ENCODE measurements around the gene RMND1.
"Not testable (repeated sequence)": the region's sequence is repeated elsewhere in the genome, so short reads cannot be mapped to it uniquely, and the experiment has no call there.

RMND1 gene

DNA sequence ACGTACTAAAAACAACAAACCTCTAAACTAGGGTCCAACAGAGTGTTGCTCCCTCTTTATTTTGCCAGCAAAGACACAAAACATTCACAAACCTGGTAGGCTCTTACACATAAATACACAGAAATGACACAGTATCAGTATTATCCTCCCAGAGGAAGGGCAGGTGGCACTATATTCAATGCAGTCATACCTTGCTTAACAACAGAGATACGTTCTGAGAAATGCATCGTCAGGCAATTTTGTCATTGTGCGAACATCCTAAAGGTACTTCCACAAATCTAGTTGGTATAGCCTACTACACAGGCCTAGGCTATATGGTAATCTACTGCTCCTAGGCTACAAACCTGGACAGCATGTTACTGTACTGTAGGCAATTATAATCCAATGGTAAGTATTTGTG, 70.2 kb downstream of the RMND1 start:
- DNase-seq: no peak

GRCh38 chr6:151380848-151381205, 71.1 kb downstream of the RMND1 start:
- no peak for DNase-seq

DNA sequence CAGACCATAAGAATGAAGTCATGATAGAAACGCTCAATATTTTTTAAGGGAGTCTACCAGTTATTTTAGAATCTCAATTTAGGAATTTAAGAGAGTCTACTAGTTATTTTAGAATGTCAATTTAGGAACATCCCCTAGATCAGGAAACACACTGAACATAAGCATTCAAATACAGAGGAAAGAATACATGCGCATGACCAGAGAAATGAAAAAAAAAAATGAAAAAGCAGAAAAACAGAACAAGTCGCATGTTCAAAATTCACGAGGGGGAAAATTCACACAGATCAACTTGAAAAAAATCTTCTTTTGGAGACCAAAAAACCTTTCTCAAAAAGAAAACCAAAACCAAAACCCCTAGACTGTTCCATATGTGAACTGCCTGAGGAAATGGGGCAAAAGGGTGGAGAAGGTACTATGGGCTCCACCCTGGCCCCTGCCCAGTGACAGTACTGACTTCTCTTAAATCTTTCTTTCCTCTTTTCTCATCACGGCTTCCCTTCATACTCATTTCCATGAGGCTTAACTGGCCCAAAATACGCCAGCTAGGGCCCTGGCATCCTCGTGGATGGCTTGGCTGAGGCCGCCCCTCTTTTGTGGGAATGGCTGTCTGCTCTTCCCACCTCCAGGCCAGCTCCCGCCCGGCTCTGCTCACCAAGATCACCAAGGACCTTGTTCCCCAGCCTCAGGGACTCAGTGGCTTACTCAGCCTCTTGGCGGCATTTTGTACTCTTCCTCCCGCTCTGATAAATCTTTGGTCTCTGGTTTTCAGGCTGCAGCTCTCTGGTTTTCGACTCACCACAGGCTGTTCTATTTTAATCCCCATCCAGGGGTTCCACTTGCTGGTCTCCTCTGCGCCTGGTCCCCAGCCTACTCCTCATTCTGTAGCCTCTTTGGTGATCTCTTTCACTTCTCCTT, 71.7 kb downstream of the RMND1 start:
- no peak for DNase-seq

DNA sequence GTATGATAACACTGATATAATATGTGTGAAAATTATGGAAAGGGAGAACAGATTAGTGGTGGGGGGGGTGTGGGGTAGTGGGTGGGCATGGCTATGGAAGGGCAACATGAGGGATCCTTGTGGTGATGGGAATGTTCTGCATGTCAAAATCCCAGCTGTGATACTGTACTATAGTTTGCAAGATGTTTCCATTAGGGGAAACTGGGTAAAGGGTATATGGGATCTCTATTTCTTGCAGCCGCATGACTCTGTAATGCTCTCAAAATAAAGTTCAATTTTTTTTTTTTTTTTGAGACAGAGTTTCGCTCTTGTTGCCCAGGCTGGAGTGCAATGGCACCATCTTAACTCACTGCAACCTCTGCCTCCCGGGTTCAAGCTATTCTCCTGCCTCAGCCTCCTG, 74.8 kb downstream of the RMND1 start:
- DNase-seq: no peak

DNA sequence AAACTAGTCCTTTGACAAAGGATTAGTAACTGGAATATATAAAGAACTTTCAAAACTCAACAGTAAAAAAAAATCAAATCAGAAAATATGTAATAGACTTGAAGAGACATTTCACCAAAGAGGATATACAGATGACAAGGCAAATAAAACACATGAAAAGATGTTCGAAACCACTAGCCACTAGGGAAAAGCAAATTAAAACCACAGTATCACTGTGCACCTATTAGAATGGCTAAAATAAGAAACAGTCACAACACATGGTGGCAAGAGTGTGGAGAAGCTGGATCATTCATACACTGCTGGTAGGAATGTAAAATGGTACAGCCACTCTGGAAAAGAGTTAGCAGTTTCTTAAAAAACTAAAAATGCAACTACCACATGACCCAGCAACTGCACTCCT, 75.5 kb downstream of the RMND1 start:
- no peak for DNase-seq

GRCh38 chr6:151375833-151376232, 76.1 kb downstream of the RMND1 start:
- DNase-seq: no peak

GRCh38 chr6:151374036-151374683, 77.8 kb downstream of the RMND1 start:
- peak in 1 of 2 experiments; percentile 36 for DNase-seq

GRCh38 chr6:151372164-151372563, 79.8 kb downstream of the RMND1 start:
- DNase-seq: no peak

- peak in 1 of 2 experiments; percentile 26 for DNase-seq
Observed at GRCh38 chr6:151370509-151371078, 81.3 kb downstream of the RMND1 start.

DNA sequence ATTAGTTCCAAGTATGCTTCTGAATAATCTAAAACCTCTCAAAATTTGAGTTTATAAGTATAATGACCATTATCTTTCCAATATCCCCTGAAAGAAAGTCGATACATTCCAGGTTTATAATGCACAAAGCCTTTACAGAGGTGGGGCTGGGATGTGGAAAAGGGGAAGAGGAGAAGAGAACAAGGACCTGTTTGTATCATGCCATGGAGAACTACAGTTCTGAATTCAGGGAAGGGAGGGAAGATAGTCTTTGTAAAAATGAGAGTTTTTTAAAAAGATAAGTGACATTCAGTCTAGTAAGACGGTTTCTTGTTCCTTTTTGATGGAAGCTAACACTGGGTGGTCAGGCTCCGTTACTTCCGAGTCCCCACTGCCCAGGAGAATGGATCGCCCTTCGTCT, 86.7 kb downstream of the RMND1 start:
- DNase-seq: no peak

DNA sequence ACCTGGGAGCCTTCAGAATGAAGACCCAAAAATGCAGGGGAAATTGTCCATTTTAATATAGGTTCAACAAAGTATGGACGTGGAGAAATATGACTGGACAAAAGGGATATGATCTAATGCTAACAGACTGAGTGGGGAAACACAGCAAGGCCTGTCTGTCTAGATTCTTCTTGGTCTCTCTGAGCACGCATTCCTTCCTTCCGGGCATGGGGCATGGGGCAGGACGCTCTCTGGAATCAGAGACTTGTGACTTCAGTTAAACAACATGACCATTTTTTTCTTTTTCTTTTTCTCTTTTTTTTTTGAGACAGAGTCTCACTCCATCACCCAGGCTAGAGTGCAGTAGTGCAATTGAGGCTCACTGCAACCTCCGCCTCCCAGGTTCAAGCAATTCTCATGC, 92.4 kb downstream of the RMND1 start:
- DNase-seq: no peak

DNA sequence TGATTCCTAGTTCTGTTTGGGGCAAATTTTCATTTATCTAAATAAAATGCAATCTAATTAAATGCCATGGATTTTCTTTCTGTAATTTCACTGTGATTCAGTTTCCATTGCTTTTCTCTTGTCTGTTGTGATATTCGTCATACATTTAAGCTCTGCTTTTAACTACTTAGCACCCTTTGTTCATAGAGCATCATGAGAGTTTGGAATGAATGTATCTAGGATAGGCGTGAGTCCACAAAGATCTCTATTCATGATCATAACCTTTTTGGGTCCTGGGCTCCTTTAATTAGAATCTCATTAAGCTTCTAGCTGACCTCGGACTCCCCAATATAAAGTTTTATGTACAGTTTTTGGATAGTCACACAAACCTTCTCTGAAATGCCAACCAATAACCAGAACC, 93.5 kb downstream of the RMND1 start:
- DNase-seq: no peak

DNA sequence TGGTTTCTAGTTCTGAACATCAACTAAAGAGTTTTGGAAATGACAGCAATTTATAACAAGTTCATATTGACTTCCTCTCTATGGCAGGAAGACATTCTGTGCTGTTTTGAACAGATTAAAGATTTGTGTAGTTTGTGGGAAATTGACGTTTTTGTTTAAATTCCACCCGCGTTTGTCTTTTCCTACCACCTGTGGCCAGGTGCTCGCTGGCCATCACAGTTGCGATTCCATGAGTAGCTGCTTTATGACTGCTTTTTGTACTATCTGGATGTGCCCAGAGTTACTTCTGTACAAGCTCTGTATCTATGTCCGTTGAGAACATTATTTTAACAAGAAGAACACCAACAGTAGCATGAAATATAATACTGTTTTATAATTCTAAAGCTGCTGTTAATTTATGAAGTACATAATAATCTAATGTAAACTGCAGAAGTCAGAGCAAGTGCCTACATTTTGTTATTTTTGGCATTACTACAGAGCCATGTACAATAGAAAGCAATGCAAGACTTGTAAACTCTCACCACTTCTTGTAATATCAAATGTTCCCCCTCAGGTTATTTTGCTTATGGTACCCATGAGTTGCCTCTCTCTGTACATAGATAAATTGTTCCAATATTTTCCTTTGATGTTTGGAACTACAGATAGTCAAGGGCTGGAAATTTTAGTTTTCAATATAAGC, 94.0 kb downstream of the RMND1 start:
- DNase-seq: no peak

GRCh38 chr6:151356983-151357382, 94.9 kb downstream of the RMND1 start:
- not testable (repeated sequence) for DNase-seq
